Heart right ventricle (tissue), 16 donors: Measurements from ENCODE around the gene SPACA7. TPM values are rescaled to one million over a fixed set of nuclear protein-coding genes. Genes with fewer than 3 reads are reported as not detected.

ENCODE experiments used
- ATAC-seq, 8 donors: fragments of 200-7000 bp; cut with Tn5 transposase; one replicate each; pipeline ENCODE4 v1.9.1; 2020; ENCODE audit warnings: mild to moderate bottlenecking in 8 of 8, moderate library complexity in 8 of 8, moderate number of reproducible peaks in 1 of 8
- DNase-seq, 2 donors: peaks; one replicate each; pipeline ENCODE4 v3.0.0-alpha.2; 2020
- H3K27ac ChIP-seq, 10 donors: fragments of 200-600 bp; sonication (generic) in 2 of 10; one replicate each; pipeline versions ENCODE4 v1.5.0 to v1.8.0; 2020 to 2022; ENCODE audit warnings: mild to moderate bottlenecking in 3 of 10
- H3K27me3 ChIP-seq, 7 donors: fragments of 200-600 bp; one replicate each; pipeline ENCODE4 v1.8.0; 2021 to 2022; ENCODE audit warnings: mild to moderate bottlenecking in 2 of 7
- H3K36me3 ChIP-seq, 9 donors: fragments of 200-600 bp; sonication (generic) in 1 of 9; one replicate each; pipeline versions ENCODE4 v1.5.0 to v1.8.0; 2020 to 2022; ENCODE audit warnings: mild to moderate bottlenecking in 2 of 9
- H3K4me1 ChIP-seq, 9 donors: fragments of 200-600 bp; sonication (generic) in 1 of 9; one replicate each; pipeline versions ENCODE4 v1.5.0 to v1.8.0; 2020 to 2022; ENCODE audit warnings: mild to moderate bottlenecking in 4 of 9
- H3K4me3 ChIP-seq, 10 donors: fragments of 200-600 bp; sonication (generic) in 2 of 10; one replicate each; pipeline versions ENCODE4 v1.5.0 to v1.8.0; 2020 to 2022; ENCODE audit warnings: mild to moderate bottlenecking in 7 of 10, moderate library complexity in 2 of 10
- H3K9me3 ChIP-seq, 11 donors: fragments of 200-600 bp in 10 of 11; sonication (generic) in 2 of 11; one replicate each; pipeline versions ENCODE4 v1.5.0 to v1.8.0; 2013 to 2022; ENCODE audit warnings: mild to moderate bottlenecking in 2 of 11, control low read depth in 1 of 11, moderate library complexity in 1 of 11
- CTCF ChIP-seq, 9 donors: fragments of 200-600 bp; sonication (generic) in 2 of 9; IDR thresholded peaks; one replicate each; pipeline versions ENCODE4 v1.5.0 to v1.8.0; 2021 to 2022; ENCODE audit warnings: antibody characterized with exemption in 9 of 9, mild to moderate bottlenecking in 5 of 9, moderate library complexity in 1 of 9
- WGBS, 2 donors: extraction: QIAGEN DNeasy Blood & Tissue Kit; methylation state at CpG; one replicate each; pipeline ENCODE4 v1.1.7; 2013; ENCODE audit warnings: inconsistent platforms in 1 of 2; 5-methylcytosine and 5-hydroxymethylcytosine counted together
- intact Hi-C, 10 donors: fragments of 100-400 bp; cut with DNase I; formaldehyde crosslinking; loops; one replicate each; pipeline versions ENCODE4 v1.11.1 to v1.14.2; 2022
- polyA plus RNA-seq, 2 donors: library from polyadenylated mRNA; stranded (reverse); fragments of 200-250 nt; gene quantifications; one replicate each; pipeline ENCODE4 v1.2.3, GENCODE V29; 2013
- total RNA-seq, 10 donors: library from RNA; stranded (reverse); fragmentation: NEBNext Ultra II Directional in 3 of 10; extraction: Animal tissue kit (Norgen Biotek cat#: 25700) in 3 of 10; gene quantifications; one replicate each; pipeline versions ENCODE4 v1.2.1 to v1.2.4, GENCODE V29; 2021 to 2023
- donor health status: Arrhythmogenic right ventricular cardiomyopathy.
- donor health status: ischemic (EF 13 %, LVEDD 7.1; RV severe dilation, severe dysfunction).
- donor health status: healthy with polysubstance abuse.
- donor health status: DM: no; HTN: yes; CAD: no.
- donor health status: DM: no; HTN: no; CAD: no.
- donor health status: ischemic (EF 25% LVEDD 6.9; RV normal size, moderate dysfunction).
- donor health status: ischemic (EF 25% LVEDD 5.7; RV mildly dilated, moderate dysfunction).
- donor health status: healthy.
- donor health status: DM: yes; HTN: yes; CAD: no.
- donor health status: Ischemic cardiomyopathy.
- donor health status: ischemic (EF 35%, LVEDD 5.7; RV mildly dilated, moderate dysfunction).
- donor health status: nonischemic (EF 11% LVEDD 7.7; RV severe dilation, severe dysfunction).
- donor health status: DM: yes; HTN: yes; CAD: no.
- donor health status: PGD.
- donor health status: ischemic (EF 29% LVEDD 5.4; RV normal size, mild dysfunction).
- donor health status: nonischemic (EF 23%, LVEDD 6.1; RV moderate dilation, normal function).

The SPACA7 gene
- total and polyA plus RNA-seq, 12 donors = not detected

- intact Hi-C loops = no loop called here
- H3K4me3 ChIP-seq = no peak overlapping the region
- peaks cover 0 to 27% (median 16%) of the 10 kb centered on the region in 11 donors for H3K9me3 ChIP-seq
- peaks cover 0 to 87% (median 57%) of the 10 kb centered on the region in 7 donors for H3K27me3 ChIP-seq
- no peak overlapping the region for H3K27ac ChIP-seq
- no peaks in the 10 kb centered on the region for H3K36me3 ChIP-seq
- no peak for TF ChIP-seq CTCF (IDR thresholded peaks at IDR 0.05)
- ATAC-seq = no peak
- no peak for DNase-seq
- 76 to 79% methylated on average over 16 of the region's 16 CpGs for WGBS, 2 donors
- H3K4me1 ChIP-seq = peaks cover 0 to 7% (median 0%) of the 10 kb centered on the region in 9 donors
Observed at GRCh38 chr13:112333756-112334543, 42.2 kb upstream of the SPACA7 start.

GRCh38 chr13:112335135-112335534 is 41.0 kb upstream of the SPACA7 start:
- Histone ChIP-seq H3K27me3 (peaks cover 0 to 81% (median 47%) of the 10 kb centered on the region in 7 donors), H3K36me3 (no peaks in the 10 kb centered on the region), H3K4me3 (no peak overlapping the region), H3K9me3 (peaks cover 0 to 27% (median 16%) of the 10 kb centered on the region in 11 donors), H3K4me1 (peaks cover 0 to 7% (median 0%) of the 10 kb centered on the region in 9 donors), H3K27ac (no peak overlapping the region)
- DNase-seq (no peak), ATAC-seq (no peak)
- 64 to 72% methylated on average over 9 of the region's 9 CpGs for WGBS, 2 donors
- no peak for TF ChIP-seq CTCF (IDR thresholded peaks at IDR 0.05)
- intact Hi-C loops = no loop called here

GRCh38 chr13:112341446-112341845 is 34.7 kb upstream of the SPACA7 start:
- peaks cover 0 to 22% (median 15%) of the 10 kb centered on the region in 11 donors for H3K9me3 ChIP-seq
- ATAC-seq (no peak), DNase-seq (no peak)
- intact Hi-C loops = no loop called here
- no peaks in the 10 kb centered on the region for H3K36me3 ChIP-seq
- TF ChIP-seq CTCF (IDR thresholded peaks at IDR 0.05) = no peak
- no peaks in the 10 kb centered on the region for H3K4me1 ChIP-seq
- WGBS, 2 donors = 69 to 74% methylated on average over 3 of the region's 3 CpGs
- peaks cover 0 to 67% (median 47%) of the 10 kb centered on the region in 7 donors for H3K27me3 ChIP-seq
- no peak overlapping the region for H3K27ac ChIP-seq
- no peak overlapping the region for H3K4me3 ChIP-seq

- Histone ChIP-seq H3K27ac (no peak overlapping the region), H3K27me3 (peaks cover 0 to 74% (median 54%) of the 10 kb centered on the region in 7 donors), H3K4me1 (no peaks in the 10 kb centered on the region), H3K9me3 (peaks cover 0 to 15% (median 8%) of the 10 kb centered on the region in 11 donors), H3K36me3 (no peaks in the 10 kb centered on the region), H3K4me3 (no peak overlapping the region)
- no peak for ATAC-seq
- DNase-seq = no peak
- TF ChIP-seq CTCF (IDR thresholded peaks at IDR 0.05) = no peak
- WGBS, 2 donors = 68 to 72% methylated on average over 29 of the region's 29 CpGs
- intact Hi-C loops = no loop called here
Observed at GRCh38 chr13:112341976-112342735, 34.0 kb upstream of the SPACA7 start.
